HepG2 (cell line): ENCODE data around the gene HOXC4.

Experiments
- ARNTL ChIP-seq: sonication (generic); formaldehyde crosslinking; IDR thresholded peaks from 2 replicates; pipeline ENCODE4 v1.4.0; 2020; ENCODE audit warnings: mild to moderate bottlenecking, missing genetic modification reagents
- BHLHE40 ChIP-seq: IDR thresholded peaks from 2 replicates; pipeline ENCODE4 v1.6.1; 2011; ENCODE audit warnings: low read length, improper control_type of control experiment
- CEBPB ChIP-seq: IDR thresholded peaks from 2 replicates; pipeline ENCODE4 v1.6.1; 2011; ENCODE audit warnings: low read depth, low read length, improper control_type of control experiment, borderline replicate concordance
- HDAC2 ChIP-seq: sonication (generic); formaldehyde crosslinking; IDR thresholded peaks from 2 replicates; pipeline ENCODE4 v1.4.0; 2020; ENCODE audit warnings: missing genetic modification reagents
- HNRNPL ChIP-seq: fragments of 200-400 bp; formaldehyde crosslinking; IDR thresholded peaks from 2 replicates; pipeline ENCODE4 v1.6.1; 2017; ENCODE audit warnings: mild to moderate bottlenecking, low read depth, low read length
- JUND ChIP-seq: sonication (generic); formaldehyde crosslinking; IDR thresholded peaks from 2 replicates; pipeline ENCODE4 v1.8.0; 2022; ENCODE audit warnings: mild to moderate bottlenecking, missing genetic modification reagents
- PHF21A ChIP-seq: sonication (generic); formaldehyde crosslinking; IDR thresholded peaks from 2 replicates; pipeline ENCODE4 v1.5.0; 2020; ENCODE audit warnings: mild to moderate bottlenecking, missing genetic modification reagents
- SMC3 ChIP-seq: IDR thresholded peaks from 2 replicates; pipeline ENCODE4 v1.6.1; 2011; ENCODE audit warnings: low read length, improper control_type of control experiment
- ZMAT3 ChIP-seq: sonication (generic); formaldehyde crosslinking; conservative IDR thresholded peaks from 2 replicates; pipeline ENCODE4 v1.7.0; 2021; ENCODE audit warnings: missing genetic modification reagents
- ZNF207 ChIP-seq: fragments of 450-650 bp; IDR thresholded peaks from 2 replicates; pipeline ENCODE4 v1.6.1; 2016; ENCODE audit warnings: antibody characterized with exemption, borderline replicate concordance
- ZNF317 ChIP-seq: sonication (generic); formaldehyde crosslinking; IDR thresholded peaks from 2 replicates; pipeline ENCODE4 v1.5.0; 2020; ENCODE audit warnings: mild to moderate bottlenecking, missing genetic modification reagents
- ZNF337 ChIP-seq: sonication (generic); formaldehyde crosslinking; IDR thresholded peaks from 2 replicates; pipeline ENCODE4 v1.5.1; 2020; ENCODE audit warnings: missing genetic modification reagents, low read depth, mild to moderate bottlenecking, borderline replicate concordance
- TF ChIP-seq, protein P1 (sequence below): sonication (generic); formaldehyde crosslinking; IDR thresholded peaks from 2 replicates; pipeline ENCODE4 v1.5.0; 2020; ENCODE audit warnings: mild to moderate bottlenecking, missing genetic modification reagents, moderate library complexity

DNA sequence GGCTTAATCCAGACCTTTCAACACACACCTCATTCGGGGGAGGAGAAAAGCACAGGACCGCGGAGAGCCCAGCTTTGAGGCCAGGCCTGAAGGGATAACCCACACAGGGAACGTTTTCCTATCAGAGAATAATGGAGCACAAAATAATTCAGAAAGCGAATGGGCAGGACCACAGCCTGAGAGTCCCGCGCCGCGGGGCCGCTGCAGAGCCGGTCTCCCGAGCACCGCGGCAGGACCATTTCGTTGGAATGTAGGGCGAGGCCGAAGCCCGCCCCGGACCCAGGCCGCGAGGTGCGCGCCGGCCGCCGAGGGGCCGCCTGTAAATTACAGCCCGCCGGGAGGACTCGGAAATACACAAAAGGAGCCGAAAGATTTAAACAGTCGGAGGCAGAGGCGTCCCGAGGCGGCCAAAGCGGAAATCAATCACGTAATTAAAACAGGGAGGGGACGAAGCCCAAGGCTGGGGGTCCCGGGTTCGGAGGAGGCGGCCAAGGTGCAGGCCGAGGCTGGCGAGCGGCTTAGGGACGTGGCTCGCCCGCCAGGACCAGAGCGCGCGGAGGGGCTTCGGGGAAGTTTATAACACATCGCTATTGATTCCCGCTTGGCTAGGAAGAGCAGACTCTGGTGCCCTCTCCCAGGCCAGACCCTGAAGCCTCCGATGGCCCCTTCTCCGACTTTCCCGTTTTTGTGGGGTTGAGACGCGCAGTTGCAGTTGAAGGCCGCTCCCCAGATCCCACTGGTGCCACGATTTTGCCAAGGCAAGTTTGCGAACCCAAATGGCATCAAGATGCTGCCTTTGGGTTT is 6.3 kb upstream of the HOXC4 start:
- TF ChIP-seq, protein P1, sequence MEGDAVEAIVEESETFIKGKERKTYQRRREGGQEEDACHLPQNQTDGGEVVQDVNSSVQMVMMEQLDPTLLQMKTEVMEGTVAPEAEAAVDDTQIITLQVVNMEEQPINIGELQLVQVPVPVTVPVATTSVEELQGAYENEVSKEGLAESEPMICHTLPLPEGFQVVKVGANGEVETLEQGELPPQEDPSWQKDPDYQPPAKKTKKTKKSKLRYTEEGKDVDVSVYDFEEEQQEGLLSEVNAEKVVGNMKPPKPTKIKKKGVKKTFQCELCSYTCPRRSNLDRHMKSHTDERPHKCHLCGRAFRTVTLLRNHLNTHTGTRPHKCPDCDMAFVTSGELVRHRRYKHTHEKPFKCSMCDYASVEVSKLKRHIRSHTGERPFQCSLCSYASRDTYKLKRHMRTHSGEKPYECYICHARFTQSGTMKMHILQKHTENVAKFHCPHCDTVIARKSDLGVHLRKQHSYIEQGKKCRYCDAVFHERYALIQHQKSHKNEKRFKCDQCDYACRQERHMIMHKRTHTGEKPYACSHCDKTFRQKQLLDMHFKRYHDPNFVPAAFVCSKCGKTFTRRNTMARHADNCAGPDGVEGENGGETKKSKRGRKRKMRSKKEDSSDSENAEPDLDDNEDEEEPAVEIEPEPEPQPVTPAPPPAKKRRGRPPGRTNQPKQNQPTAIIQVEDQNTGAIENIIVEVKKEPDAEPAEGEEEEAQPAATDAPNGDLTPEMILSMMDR (CRISPR knock-in tag) = no peak
- no peak for TF ChIP-seq BHLHE40
- TF ChIP-seq SMC3 = no peak
- no peak for TF ChIP-seq ZNF207
- no peak for TF ChIP-seq ZMAT3 (CRISPR knock-in tag)
- no peak for TF ChIP-seq HNRNPL
- TF ChIP-seq PHF21A (CRISPR knock-in tag) = no peak
- no peak for TF ChIP-seq CEBPB
- TF ChIP-seq ZNF337 (CRISPR knock-in tag) = no peak
- no peak for TF ChIP-seq HDAC2 (CRISPR knock-in tag)
- no peak for TF ChIP-seq ARNTL (CRISPR knock-in tag)
- no peak for TF ChIP-seq JUND (CRISPR knock-in tag)
- TF ChIP-seq ZNF317 = no peak
